Jurkat, Clone E6-1 (cell line): Measurements from ENCODE around the gene KRT82.

Experiments used
- DNase-seq: peaks from one replicate; pipeline ENCODE4 v3.0.0-alpha.2; 2011; ENCODE audit warnings: low read depth, low spot score
- H3K4me3 ChIP-seq: 2 replicates; pipeline ENCODE4 v1.5.1; 2011; ENCODE audit warnings: mild to moderate bottlenecking, low read length, control low read depth, moderate library complexity

Gene KRT82

GRCh38 chr12:52368508-52368907 is 37.6 kb downstream of the KRT82 start:
- no peak for DNase-seq
- no peak overlapping the region for H3K4me3 ChIP-seq

GRCh38 chr12:52367876-52368275 is 38.3 kb downstream of the KRT82 start:
- no peak overlapping the region for H3K4me3 ChIP-seq
- DNase-seq = no peak

- DNase-seq = no peak
- no peak within 1 kb of the TSS for H3K4me3 ChIP-seq
Measured at GRCh38 chr12:52366738-52367485, 39.2 kb downstream of the KRT82 start, which contains the start of gene KRT85. Gene KRT85 (minus strand): TSS chr12:52367481. CDS start chr12:52367405, 76 bp downstream.

- no peak for DNase-seq
Measured at GRCh38 chr12:52364901-52365489, 41.1 kb downstream of the KRT82 start.

GRCh38 chr12:52364061-52364460 is 42.1 kb downstream of the KRT82 start:
- no peak overlapping the region for H3K4me3 ChIP-seq

More at GRCh38 chr12:52364901-52365489, 41.1 kb downstream of the KRT82 start:
- no peak overlapping the region for H3K4me3 ChIP-seq

GRCh38 chr12:52363111-52363679 is 42.9 kb downstream of the KRT82 start:
- DNase-seq = no peak
- H3K4me3 ChIP-seq = no peak overlapping the region

More at GRCh38 chr12:52364061-52364460, 42.1 kb downstream of the KRT82 start:
- no peak for DNase-seq

GRCh38 chr12:52362118-52362726 is 43.9 kb downstream of the KRT82 start:
- H3K4me3 ChIP-seq = no peak overlapping the region
- DNase-seq = no peak

GRCh38 chr12:52361553-52361952 is 44.6 kb downstream of the KRT82 start:
- no peak overlapping the region for H3K4me3 ChIP-seq
- DNase-seq = no peak

GRCh38 chr12:52360663-52361271 is 45.4 kb downstream of the KRT82 start:
- H3K4me3 ChIP-seq = no peak overlapping the region
- no peak for DNase-seq

- no peak overlapping the region for H3K4me3 ChIP-seq
- DNase-seq = no peak
Measured at GRCh38 chr12:52360106-52360662, 46.0 kb downstream of the KRT82 start.

GRCh38 chr12:52359621-52360061 is 46.5 kb downstream of the KRT82 start:
- DNase-seq = no peak
- H3K4me3 ChIP-seq = no peak overlapping the region

GRCh38 chr12:52358575-52359350 is 47.4 kb downstream of the KRT82 start:
- no peak overlapping the region for H3K4me3 ChIP-seq
- DNase-seq = peak; percentile 77

- DNase-seq = no peak
- H3K4me3 ChIP-seq = no peak overlapping the region
Measured at GRCh38 chr12:52356762-52357580, 49.2 kb downstream of the KRT82 start.

- no peak overlapping the region for H3K4me3 ChIP-seq
- no peak for DNase-seq
Measured at GRCh38 chr12:52356031-52356761, 49.9 kb downstream of the KRT82 start.

- no peak for DNase-seq
- H3K4me3 ChIP-seq = no peak overlapping the region
Measured at GRCh38 chr12:52355176-52355575, 51.0 kb downstream of the KRT82 start.

- DNase-seq = no peak
Measured at GRCh38 chr12:52354200-52354599, 51.9 kb downstream of the KRT82 start.

GRCh38 chr12:52353766-52354165 is 52.4 kb downstream of the KRT82 start:
- no peak overlapping the region for H3K4me3 ChIP-seq
- no peak for DNase-seq

More at GRCh38 chr12:52354200-52354599, 51.9 kb downstream of the KRT82 start:
- no peak overlapping the region for H3K4me3 ChIP-seq
